Retina (tissue), 1 donor: ENCODE results near the gene HES7.
"Not testable (repeated sequence)": the region's sequence is repeated elsewhere in the genome, so short reads cannot be mapped to it uniquely, and the experiment has no call there.

ENCODE experiments used
- DNase-seq: peaks from one replicate; pipeline ENCODE4 v3.0.0-alpha.2; 2016

The HES7 gene

DNA sequence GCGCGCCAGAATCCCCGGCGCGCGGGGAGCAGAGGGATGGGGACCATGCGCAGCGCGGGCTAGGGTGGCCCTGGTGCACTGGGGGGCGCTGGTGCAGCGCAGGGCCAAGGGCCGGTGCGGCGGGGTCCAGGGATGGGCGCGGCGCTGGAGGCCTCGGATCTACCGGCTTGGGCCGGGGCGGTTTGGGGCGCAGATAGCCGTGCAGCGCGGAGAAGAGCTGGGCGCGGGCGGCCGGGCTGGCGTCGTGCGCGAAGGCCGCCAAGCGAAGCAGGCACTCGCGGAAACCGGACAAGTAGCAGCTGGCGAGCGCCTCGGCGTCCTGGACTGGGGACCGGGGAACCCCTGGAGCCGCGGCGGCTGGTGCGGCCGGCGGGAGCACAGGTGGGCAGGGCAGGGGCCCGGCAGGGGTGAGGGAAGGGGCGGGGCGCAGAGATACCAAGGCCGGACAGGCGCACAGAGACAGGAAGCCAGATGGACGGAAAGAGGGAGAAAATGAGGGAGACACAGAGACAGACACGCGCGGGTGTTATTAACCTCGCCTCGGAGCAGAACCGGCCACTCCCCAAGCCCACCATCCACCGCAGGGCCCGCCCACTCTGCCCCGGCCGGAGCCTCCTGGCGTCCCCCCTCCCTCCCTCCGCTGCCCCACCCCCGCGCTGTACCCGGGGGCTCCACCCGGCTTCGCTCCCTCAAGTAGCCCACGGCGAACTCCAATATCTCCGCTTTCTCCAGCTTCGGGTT is 2.1 kb downstream of the HES7 start:
- DNase-seq, result peak; percentile 78

DNA sequence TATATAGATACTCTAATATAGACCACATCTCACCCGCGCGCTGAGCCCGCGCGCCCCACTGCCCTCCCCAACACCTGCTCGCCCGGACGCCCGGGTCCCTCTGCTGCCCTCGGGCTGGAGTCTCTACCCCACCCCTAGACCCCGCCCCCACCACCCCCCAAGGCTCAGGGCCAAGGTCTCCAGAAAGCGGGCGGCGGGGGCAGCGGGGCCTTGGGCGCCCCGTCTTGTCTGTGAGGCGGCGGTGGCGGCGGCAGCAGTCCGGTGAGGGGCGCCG is 2.6 kb downstream of the HES7 start:
- no peak for DNase-seq

DNA sequence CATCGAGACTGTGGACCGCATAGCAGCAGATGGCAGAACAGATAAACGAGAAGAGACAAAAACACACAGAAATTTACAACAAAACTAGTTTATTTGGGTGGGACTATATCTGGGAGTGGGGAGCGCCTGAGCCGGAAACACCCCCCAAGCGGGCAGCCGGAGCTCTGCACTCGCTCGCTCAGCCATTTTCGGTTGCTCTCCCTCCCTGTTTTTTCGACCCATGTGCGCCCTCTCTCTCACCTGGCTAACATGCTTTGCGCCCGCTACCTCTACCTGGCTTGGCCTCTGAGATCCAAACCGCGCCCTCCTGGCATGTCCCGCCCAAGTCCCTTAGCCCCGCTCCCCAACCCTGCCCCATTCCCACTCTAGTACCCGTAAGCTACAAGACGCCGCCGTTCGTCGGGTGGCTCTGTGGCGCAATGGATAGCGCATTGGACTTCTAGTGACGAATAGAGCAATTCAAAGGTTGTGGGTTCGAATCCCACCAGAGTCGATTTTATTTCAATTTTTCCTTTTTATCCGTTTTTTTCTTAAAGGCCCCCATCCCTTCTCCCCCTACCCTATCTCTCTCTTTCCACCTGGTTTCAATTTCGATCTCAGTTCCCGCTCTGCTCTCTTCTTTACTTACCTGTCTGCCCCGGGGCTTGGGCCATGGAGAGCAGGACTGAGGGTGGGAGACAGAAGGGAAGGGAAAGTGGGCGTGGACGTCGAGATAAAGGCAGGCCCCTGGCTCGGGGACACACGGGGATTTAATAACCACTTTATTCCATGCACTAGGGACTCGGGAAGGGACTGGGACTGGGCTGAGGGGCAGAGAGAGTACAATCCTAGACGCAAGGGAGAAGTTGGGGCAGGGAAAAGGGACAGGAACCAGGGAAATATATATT is 3.1 kb downstream of the HES7 start:
- peak; percentile 77 for DNase-seq

DNA sequence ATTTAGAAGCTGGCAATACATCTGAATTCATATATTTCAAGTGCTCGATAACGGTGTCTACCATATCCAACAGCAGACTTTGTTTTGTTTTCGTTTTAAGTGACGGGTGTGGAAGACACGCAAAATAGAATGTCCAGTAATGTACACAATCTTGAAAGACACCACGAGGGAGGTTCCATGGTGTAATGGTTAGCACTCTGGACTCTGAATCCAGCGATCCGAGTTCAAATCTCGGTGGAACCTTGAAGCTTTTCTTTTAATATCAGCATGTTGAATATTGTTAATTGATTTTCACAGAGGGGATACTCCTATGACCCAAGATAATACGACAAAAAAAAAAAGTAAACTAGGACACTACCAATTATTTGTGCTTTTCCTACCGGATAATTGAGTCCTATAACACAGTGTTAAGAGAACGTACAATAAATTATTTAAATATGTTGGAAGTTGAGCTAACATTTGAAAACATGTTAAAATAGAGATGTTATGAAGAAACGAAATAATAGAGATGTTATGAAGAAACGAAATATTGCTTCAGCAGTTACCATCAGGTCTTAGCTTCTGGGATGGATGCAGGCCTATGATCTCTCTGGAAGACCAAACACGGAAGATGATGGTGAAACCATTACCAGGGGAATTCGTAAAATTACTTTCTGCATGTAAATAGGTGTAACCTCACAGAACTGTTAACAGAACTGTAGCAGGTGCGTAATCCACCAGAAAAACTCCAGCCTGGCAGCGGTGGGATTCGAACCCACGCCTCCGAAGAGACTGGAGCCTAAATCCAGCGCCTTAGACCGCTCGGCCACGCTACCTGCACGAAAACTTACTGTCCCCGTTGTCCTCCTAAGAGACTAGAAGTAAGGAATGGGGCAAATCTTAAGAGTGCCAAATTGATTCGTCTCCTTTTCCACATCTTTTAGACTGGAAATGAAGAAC is 4.1 kb downstream of the HES7 start:
- DNase-seq, result peak; percentile 92

DNA sequence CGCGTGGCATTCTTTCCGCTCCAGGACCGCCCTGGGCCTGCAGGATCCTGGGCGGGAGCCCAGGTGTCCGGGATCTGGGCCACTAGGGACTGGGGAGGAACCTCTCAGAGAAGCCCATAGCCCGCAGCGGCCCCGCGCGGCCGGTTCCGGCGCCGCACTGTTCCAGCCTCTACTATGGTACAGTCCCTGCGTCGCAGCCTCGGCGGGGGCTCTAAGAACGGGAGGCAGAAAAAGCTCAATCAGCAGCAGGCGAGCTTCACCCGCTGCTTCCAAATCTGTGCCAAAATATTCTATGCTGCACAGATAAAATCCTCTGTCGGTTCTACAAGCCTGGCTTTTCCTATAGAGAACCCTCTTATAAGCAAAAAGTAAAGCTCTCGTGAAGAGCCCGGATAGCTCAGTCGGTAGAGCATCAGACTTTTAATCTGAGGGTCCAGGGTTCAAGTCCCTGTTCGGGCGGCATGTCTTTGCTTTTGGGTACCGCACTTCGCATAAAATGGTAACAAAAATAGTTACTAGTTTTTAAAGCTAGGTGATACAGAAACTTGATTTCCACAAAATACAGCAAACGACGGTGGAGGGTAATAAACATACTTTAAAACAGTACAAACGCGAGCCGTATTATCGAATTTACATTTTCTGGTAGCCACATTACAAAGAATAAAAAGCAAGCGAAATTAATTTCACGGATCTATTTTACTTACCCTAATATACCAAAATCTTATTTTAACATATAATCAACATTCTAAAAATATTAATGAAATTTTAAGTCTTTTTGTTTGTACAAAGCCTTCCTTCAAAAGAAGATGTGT is 4.9 kb downstream of the HES7 start:
- peak; percentile 98 for DNase-seq

DNA sequence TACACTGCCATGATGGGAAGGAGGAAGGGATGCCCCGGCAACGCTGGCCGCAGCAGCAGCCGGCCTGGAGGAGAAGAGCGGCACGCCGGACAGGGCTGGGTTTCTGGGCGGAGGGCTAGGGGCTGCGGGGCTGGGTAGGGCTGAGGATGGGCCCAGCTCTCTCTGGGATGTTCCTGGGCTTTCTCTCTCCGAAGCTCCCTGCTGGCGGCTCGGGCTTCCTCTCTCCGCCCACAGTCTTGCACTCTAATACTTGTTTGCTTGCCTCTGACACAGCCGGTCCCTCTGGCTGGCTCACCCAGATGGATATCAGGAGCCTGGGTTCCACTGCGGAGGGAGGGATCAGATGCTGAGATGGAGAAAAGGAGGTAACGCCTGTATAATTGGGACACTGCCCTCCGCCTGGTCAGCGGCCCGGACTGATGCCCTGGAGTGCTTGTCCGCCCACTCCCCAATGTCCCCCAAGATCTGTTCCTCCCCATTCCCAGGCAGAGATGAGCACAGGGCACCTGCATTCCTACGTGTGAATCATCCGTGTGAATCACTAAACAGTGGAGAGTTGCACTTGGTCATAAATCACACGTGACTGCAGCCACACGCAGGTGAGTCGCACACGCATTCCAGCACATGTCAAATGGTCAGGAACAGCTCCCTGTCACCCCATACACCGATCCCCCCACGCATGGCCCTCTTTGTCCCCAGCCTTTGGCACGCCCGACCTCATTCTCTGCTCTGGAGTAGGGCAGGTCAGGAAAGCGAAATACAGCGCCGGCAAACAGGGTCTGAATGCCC is 5.7 kb downstream of the HES7 start, which contains the start of gene ALOXE3:
TSS of gene ALOXE3 (minus strand) at position 535 of the 789 bp plus-strand sequence. CDS start at position 11, 524 bp downstream.
- peak; percentile 75 for DNase-seq

DNA sequence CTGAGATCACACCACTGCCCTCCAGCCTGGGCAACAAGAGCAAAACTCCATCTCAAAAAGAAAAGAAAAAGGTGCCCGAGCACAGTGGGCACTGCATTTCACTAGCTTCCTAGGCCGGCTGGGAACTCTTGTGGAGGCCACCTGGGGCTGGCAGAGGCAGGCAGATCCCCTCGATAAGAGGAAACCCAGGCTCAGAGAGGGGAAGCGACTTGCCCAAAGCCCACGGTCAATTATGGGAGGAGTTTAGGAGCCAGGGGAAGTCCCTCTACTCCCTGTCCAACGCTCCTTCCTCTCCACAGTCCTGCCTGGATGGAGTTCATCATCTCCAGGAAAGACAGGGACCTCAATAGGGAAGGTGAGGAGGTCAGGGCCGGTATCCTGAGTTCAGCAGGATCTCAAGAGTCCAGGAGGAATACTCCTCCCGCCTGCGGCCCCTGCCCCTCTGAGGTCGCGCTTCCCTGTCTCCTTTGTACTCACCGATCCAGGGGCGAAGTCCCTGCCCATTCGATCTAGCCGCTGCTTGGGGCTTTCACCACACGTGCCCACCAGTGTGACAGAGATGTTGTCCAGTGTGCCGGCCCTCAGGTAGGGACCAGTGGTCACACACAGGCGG is 6.4 kb downstream of the HES7 start:
- DNase-seq, result no peak

DNA sequence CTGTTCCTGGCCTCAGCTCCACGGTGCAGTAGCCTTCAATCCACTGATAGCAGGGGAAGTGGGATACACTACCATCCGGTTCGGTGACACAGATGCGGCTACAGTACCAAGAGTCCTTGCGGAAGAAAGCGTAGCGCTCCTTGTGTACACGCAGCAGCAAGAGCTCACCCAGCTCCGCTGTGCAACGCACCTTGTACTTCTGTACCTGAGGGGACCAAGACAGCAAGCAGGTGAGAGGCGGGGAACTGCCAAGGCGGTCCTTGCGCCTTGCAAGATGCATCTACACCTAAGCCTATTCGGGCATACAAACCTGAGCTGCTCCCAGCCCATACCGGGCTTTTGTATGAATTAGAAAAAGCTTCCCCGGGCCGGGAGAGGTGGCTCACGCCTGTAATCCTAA is 7.1 kb downstream of the HES7 start:
- DNase-seq, result no peak

DNA sequence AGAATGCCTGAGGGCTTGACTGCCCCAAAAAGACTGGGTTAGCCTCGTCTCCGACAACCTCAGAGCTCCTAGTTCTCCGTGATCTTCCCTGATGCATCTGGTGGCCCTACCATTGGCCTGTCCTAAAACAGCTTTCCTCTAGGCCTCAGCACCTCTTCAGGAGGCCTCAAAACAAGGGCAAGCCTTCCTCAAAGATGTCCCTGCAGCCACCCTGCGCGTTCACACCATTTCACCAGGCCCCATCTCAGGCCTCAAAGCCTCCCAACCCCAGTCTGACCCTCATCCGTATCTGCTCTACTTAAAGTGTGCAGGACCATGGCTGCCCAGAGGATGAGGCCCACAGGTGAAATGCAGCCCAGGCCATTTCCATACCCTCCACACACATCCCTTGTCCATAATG is 13.0 kb downstream of the HES7 start:
- DNase-seq, result no peak

DNA sequence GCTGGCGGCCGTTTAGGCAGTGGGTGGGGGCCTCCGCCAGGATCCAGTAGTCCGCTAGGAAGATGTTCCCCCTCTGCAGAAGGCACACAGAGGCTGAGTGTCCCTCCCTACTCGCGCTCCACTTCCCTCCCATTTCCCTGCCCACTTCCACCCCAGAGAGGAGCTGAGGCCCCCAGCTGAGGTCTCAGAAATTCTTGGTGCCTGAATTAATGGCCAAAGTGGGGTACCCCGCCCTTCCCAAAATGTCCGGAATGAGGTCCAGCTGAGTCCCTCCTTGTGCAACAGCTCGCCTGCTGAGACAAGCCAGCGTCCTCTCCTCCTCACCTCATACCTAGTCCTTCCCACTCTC is 13.5 kb downstream of the HES7 start:
- no peak for DNase-seq

DNA sequence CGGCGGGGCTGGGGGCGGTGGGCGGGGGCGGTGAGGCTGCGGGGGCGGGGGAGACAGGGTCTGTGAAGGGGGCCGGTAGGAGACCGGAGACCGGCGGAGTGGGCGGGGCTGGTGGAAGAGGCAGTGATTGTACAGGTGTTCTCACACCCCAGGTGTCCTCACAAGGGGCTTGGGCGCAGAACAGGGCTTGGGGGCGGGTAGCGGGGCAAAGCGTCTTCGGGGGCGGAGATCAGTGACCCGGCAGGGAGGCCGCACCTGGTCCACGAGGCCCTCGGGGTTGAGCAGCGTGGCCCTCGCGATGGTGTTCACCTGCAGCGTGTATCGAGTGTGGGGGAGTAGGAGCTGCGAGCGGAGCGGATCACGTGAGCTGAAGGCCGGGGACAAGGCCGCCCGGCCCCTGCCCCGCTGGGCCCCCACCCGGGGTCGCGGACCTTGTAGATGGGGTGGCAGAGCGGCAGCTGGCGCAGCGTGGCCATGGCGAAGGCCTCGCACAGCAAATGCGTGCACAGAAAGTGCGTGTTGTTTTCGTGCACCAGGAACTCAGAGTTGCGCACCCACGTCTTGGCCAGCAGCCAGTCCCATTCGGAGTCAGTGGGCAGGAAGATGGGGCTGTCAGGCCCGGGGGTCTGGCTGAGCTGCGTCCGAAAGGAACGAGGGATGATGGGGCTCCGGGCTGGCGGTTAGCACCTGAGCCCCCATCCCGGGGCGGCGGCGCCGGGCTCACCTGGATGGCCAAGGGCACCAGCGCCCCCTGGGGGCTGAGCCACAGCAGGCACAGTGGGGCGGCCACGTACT is 14.0 kb downstream of the HES7 start:
- DNase-seq, result peak; percentile 77

DNA sequence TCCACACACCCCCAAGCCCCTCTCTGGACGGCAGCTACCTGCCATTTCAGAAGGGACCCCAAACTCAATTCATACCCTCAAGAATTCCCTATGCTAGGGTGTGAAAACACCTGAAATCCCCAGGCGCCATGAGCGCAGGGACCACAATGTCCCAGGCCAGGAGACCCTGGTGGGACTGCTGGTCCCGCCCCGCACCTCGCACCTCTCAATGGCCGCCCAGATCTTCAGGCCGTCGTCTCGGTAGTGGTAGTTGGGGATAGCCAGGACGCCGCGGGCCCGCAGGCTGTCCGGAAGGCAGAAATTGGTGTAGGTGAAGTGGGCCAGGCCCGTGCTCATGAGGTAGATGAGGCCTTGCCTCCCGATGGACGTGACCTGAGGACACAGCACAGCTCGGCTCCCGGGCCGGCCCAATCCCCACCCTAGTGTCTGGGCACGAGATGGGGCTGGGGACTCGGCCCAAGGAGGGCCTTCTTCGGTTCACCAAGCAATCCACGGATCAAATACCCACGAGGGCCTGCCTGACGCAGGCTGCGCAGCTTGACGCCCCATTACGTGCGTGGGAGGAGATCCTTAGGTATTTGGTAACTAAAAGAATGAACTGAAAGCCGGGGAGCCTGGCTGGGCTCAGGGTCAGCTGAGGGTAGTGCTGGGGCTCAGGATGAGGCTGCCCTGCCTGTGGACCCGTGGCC is 14.8 kb downstream of the HES7 start:
- no peak for DNase-seq

DNA sequence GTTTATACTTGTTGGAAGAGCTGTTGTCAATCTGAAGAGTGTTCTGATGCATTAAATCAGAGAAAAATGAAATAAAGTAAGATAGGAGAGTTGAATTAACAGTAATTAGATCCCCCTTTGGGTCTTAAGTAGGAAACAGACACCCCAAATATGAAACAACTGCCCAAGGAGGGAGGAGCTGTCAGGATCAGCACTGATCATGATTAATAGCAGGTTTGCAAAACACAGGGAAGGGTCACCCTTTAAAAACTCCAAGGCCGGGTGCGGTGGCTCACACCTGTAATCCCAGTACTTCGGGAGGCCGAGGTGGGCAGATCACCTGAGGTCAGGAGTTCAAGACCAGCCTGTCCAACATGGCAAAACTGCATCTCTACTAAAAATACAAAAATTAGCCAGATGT is 16.9 kb downstream of the HES7 start:
- not testable (repeated sequence) for DNase-seq

DNA sequence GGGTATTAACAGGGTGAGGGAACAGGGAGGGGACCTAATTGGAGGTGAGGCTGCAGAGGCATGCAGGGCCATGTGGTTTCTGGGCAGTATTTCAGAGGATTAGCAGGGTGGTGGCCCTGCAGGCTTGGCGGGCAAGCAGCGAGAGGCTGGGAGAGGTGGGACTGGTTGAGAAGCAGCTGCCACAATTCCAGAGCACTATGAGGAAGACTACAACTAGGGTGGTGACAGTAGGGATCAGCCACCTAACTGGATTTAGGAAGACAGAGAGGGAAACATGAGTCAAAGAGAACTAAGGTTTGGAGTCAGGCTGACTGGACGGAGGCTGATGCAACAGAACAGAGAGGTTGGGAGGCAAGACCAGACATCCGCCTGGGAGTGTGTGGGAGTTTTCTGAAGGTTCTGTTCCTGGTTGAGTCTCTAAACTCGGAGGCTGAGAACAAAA is 17.9 kb downstream of the HES7 start:
- DNase-seq, result no peak

DNA sequence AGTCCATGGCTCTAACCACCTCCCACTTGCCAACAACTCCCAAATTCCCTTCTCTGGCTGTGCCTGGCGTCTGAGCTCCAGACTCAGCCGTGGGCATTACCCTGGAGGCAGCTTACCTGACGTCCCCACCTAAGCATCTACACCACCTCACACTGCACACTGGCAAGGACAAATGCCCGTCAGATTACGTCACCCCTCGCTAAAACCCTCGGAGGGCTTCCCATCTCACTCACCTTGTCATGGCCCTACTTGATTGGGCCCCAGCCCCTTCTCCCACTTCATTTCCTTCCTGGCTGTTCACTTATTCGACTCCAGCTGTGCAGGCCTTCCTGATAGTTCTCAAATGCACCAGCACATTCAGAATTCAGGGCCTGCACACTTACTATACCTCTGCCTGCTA is 19.0 kb downstream of the HES7 start:
- DNase-seq, result no peak

DNA sequence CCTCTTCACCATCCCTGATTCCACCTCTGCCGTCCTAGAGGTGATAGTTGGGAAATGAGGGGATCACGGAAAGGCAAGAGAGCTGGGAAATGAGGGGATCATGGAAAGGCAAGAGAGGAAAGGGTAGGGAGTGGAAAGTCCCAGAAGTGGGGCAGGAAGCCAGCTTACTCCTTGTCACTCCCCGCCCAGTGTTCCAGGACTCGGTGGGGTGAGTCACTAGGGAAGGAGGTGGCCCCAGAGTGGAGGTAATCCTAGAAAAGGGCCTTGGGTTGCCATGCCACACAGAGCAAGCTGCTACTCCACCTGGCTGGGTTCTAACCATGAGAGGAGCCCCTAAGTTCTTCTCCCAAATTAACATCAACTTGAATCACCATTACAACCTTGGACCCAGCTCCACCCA is 20.4 kb downstream of the HES7 start:
- no peak for DNase-seq

DNA sequence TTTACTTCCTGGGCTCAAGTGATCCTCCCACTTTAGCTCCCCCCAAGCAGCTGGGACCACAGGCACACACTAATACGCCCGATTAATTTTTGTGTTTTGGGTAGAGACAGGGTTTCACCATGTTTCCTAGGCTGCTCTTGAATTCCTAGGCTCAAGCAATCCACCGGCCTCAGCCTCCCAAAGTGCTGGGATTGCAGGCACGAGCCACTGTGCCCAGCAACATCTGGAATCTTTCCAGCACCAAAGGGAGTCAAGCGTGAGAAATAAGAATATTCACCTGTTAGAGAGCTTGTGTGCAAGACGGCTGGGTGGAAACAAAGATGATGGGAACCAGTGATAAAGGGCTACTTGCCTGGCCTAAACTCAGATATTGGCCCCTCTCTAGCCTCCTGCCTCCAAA is 22.2 kb downstream of the HES7 start:
- no peak for DNase-seq

DNA sequence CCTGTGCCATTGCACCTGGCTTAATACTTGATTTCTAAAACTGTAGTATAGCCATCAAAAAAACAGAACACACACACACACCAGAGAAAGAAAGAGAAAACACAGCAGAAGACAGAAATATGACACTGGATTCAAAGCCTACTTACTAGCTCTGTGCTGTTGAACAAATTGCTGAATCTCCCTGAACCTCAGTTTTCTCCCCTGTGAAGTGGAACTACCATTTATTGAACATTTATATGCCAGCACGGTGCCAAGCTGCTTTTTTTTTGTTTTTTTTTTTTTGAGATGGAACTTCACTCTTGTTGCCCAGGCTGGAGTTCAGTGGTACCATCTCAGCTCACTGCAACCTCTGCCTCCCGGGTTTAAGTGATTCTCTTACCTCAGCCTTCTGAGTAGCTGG is 23.1 kb downstream of the HES7 start:
- DNase-seq, result no peak

DNA sequence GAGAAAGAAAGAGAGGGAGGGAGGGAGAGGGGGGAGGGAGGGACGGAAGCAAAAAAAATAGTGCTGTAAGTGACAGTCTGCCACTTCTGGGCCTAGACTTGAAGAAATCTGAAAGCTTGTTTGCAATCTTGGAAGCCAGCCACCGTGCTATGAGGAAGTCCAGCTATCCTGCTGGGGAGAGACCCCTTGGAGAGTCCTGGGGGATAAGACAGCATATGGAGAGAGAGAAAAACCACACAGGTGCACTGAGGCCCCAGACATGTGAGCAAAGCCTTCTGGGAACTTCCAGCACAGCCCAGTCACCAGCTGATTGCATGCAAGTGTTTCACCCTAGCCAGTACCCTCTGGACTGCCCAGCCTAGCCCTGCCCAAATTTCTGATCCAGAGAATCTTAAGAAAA is 23.8 kb downstream of the HES7 start:
- DNase-seq, result no peak

DNA sequence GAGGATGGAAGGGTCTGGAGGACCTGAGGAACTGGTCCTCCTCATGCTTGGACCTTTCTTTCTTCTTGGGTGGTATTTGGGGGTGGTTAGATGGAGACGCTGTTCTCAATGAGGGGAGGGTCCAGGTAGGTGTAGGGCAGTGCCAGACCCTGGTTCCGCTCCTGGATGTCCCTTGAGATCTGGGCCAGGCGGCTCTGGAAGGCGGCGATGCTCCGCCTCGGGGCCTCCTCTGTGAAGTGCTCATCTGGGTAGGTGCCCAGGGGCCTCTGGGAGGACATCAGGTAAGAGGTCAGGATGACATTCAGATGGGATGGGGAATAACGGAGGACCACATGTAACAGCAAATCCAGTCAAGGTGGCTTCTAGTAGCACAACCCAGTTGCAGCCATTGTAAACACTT is 27.4 kb downstream of the HES7 start:
- DNase-seq, result no peak
